Astrocyte (in vitro differentiated cells and primary cell): ENCODE data around the gene MOB3A. TPM values are rescaled to one million over a fixed set of nuclear protein-coding genes. Genes with fewer than 3 reads are reported as not detected.

Experiments used
- DNase-seq: peaks from one replicate; pipeline ENCODE4 v3.0.0-alpha.2; 2010; ENCODE audit warnings: low read depth
- FAIRE-seq: peaks from 2 replicates; lab custom pipeline; 2011; peaks lifted over from hg19 to GRCh38; lab: Jason Lieb, UNC
- H2AFZ ChIP-seq: 2 replicates; pipeline ENCODE4 v1.6.0; 2012; ENCODE audit warnings: low read depth, low read length, inconsistent platforms
- H3K27ac ChIP-seq: 2 replicates; pipeline ENCODE4 v1.5.1; 2011; ENCODE audit warnings: low read depth, low read length, inconsistent platforms
- H3K27me3 ChIP-seq: 2 replicates; pipeline ENCODE4 v1.6.0; 2011; ENCODE audit warnings: low read length, inconsistent platforms; ENCODE audit not compliant: insufficient read depth
- H3K36me3 ChIP-seq: 2 replicates; pipeline ENCODE4 v1.5.1; 2011; ENCODE audit warnings: low read length, inconsistent platforms; ENCODE audit not compliant: insufficient read depth
- H3K4me1 ChIP-seq: 2 replicates; pipeline ENCODE4 v1.5.1; 2011; ENCODE audit warnings: low read length, inconsistent platforms; ENCODE audit not compliant: insufficient read depth
- H3K4me2 ChIP-seq: 2 replicates; pipeline ENCODE4 v1.6.0; 2012; ENCODE audit warnings: low read length, inconsistent platforms
- H3K4me3 ChIP-seq: 2 replicates; pipeline ENCODE4 v1.5.1; 2011; ENCODE audit warnings: low read depth, mild to moderate bottlenecking, low read length, inconsistent platforms; ENCODE audit not compliant: insufficient read depth
- H3K79me2 ChIP-seq: 2 replicates; pipeline ENCODE4 v1.6.0; 2012; ENCODE audit warnings: mild to moderate bottlenecking, low read length, inconsistent platforms; ENCODE audit not compliant: insufficient read depth
- H3K9ac ChIP-seq: 2 replicates; pipeline ENCODE4 v1.6.0; 2012; ENCODE audit warnings: mild to moderate bottlenecking, low read length, inconsistent platforms
- H3K9me3 ChIP-seq: 2 replicates; pipeline ENCODE4 v1.5.1; 2012; ENCODE audit warnings: low read depth, mild to moderate bottlenecking, low read length, inconsistent platforms; ENCODE audit not compliant: insufficient read depth
- H4K20me1 ChIP-seq: 2 replicates; pipeline ENCODE4 v1.6.0; 2012; ENCODE audit warnings: low read length, inconsistent platforms; ENCODE audit not compliant: insufficient read depth
- H3K27ac Mint-ChIP-seq: one replicate; pipeline ENCODE4 v1.8.0; 2021; ENCODE audit warnings: mild to moderate bottlenecking, mixed read lengths; ENCODE audit not compliant: unreplicated experiment
- H3K27me3 Mint-ChIP-seq: one replicate; pipeline ENCODE4 v1.8.0; 2021; ENCODE audit warnings: low read depth, mixed read lengths; ENCODE audit not compliant: unreplicated experiment
- H3K36me3 Mint-ChIP-seq: one replicate; pipeline ENCODE4 v1.8.0; 2021; ENCODE audit warnings: low read depth, mixed read lengths; ENCODE audit not compliant: unreplicated experiment
- H3K4me1 Mint-ChIP-seq: one replicate; pipeline ENCODE4 v1.8.0; 2021; ENCODE audit warnings: low read depth, mixed read lengths; ENCODE audit not compliant: unreplicated experiment
- H3K4me3 Mint-ChIP-seq: one replicate; pipeline ENCODE4 v1.8.0; 2021; ENCODE audit warnings: mild to moderate bottlenecking, moderate library complexity, mixed read lengths; ENCODE audit not compliant: unreplicated experiment
- H3K9me3 Mint-ChIP-seq: one replicate; pipeline ENCODE4 v1.8.0; 2021; ENCODE audit warnings: mild to moderate bottlenecking, mixed read lengths; ENCODE audit not compliant: unreplicated experiment
- CTCF ChIP-seq: IDR thresholded peaks from 2 replicates; pipeline ENCODE4 v1.5.1; 2011; ENCODE audit warnings: low read depth, mild to moderate bottlenecking, inconsistent platforms, low read length, moderate library complexity; ENCODE audit not compliant: insufficient read depth
- EZH2 ChIP-seq: IDR thresholded peaks from 2 replicates; pipeline ENCODE4 v1.6.1; 2012; ENCODE audit warnings: mild to moderate bottlenecking, low read length, inconsistent platforms; ENCODE audit not compliant: insufficient read depth
- total RNA-seq: library from RNA; stranded (reverse); gene quantifications from 2 replicates; pipeline ENCODE4 v1.2.1, GENCODE V29; 2021

MOB3A gene
- total RNA-seq, 1 donor from 2014 or later, result 45.3 TPM

GRCh38 chr19:2050991-2051772 lies 44.9 kb downstream of the MOB3A start, which contains the start of gene MKNK2:
Gene MKNK2 (minus strand): TSS chr19:2051244. CDS start chr19:2050851, 393 bp downstream.
- Histone ChIP-seq H3K9me3 (no peaks in the 10 kb centered on the region), H3K4me1 (peaks cover 30% of the 10 kb centered on the region), H4K20me1 (peaks cover 41% of the 10 kb centered on the region), H3K4me2 (peak within 1 kb of the TSS; percentile 98), H3K27ac (peak within 1 kb of the TSS; percentile 53), H2AFZ (peak within 1 kb of the TSS; percentile 88), H3K9ac (peak within 1 kb of the TSS; percentile 81), H3K4me3 (peak within 1 kb of the TSS; percentile 78), H3K79me2 (peaks cover 45% of the 10 kb centered on the region), H3K36me3 (no peaks in the 10 kb centered on the region), H3K27me3 (no peaks in the 10 kb centered on the region)
- TF ChIP-seq CTCF (no peak), EZH2 (no peak)
- Mint-ChIP-seq H3K4me3 (peak within 1 kb of the TSS; percentile 90), H3K9me3 (no peaks in the 10 kb centered on the region), H3K27me3 (no peaks in the 10 kb centered on the region), H3K4me1 (peaks cover 6% of the 10 kb centered on the region), H3K27ac (no peak within 1 kb of the TSS), H3K36me3 (no peaks in the 10 kb centered on the region)
- DNase-seq (peak; percentile 35), FAIRE-seq (no peak)

- H3K9me3 ChIP-seq, result no peaks in the 10 kb centered on the region
- no peaks in the 10 kb centered on the region for H3K36me3 ChIP-seq
- no peaks in the 10 kb centered on the region for H3K27me3 Mint-ChIP-seq
- peaks cover 6% of the 10 kb centered on the region for H3K4me1 Mint-ChIP-seq
- peaks cover 51% of the 10 kb centered on the region for H3K79me2 ChIP-seq
- no peak for FAIRE-seq
- peak overlapping the region; percentile 98 for H3K4me2 ChIP-seq
- H4K20me1 ChIP-seq, result peaks cover 44% of the 10 kb centered on the region
- no peak for DNase-seq
- H3K4me1 ChIP-seq, result peaks cover 26% of the 10 kb centered on the region
- peak overlapping the region; percentile 10 for H3K27ac ChIP-seq
- TF ChIP-seq EZH2 (no peak), CTCF (no peak)
- H3K27ac Mint-ChIP-seq, result no peak overlapping the region
- H2AFZ ChIP-seq, result no peak overlapping the region
- H3K4me3 ChIP-seq, result peak overlapping the region; percentile 78
- H3K9me3 Mint-ChIP-seq, result no peaks in the 10 kb centered on the region
- H3K4me3 Mint-ChIP-seq, result peak overlapping the region; percentile 90
- H3K36me3 Mint-ChIP-seq, result no peaks in the 10 kb centered on the region
- peak overlapping the region; percentile 81 for H3K9ac ChIP-seq
- H3K27me3 ChIP-seq, result no peaks in the 10 kb centered on the region
Observed at GRCh38 chr19:2050349-2050990, 45.7 kb downstream of the MOB3A start.
